Measurements from ENCODE around the gene MZT2A.
A peak's percentile ranks its signal among the peaks of the same experiment; 100 is the strongest.
"Not testable (repeated sequence)": the region's sequence is repeated elsewhere in the genome, so short reads cannot be mapped to it uniquely, and the experiment has no call there.

MZT2A gene

GRCh38 chr2:131490616-131491468, 1.4 kb downstream of the MZT2A start:
- DNase-seq = peak; percentile 27

GRCh38 chr2:131488306-131489205, 3.6 kb downstream of the MZT2A start:
- no peak for DNase-seq

- not testable (repeated sequence) for DNase-seq
Measured at GRCh38 chr2:131486201-131486902, 5.8 kb downstream of the MZT2A start.

- DNase-seq = not testable (repeated sequence)
Measured at GRCh38 chr2:131484906-131485460, 7.2 kb downstream of the MZT2A start.

- not testable (repeated sequence) for DNase-seq
Measured at GRCh38 chr2:131483981-131484820, 8.0 kb downstream of the MZT2A start.

GRCh38 chr2:131482506-131483155, 9.6 kb downstream of the MZT2A start:
- not testable (repeated sequence) for DNase-seq

- not testable (repeated sequence) for DNase-seq
Measured at GRCh38 chr2:131480351-131480750, 11.8 kb downstream of the MZT2A start.

- not testable (repeated sequence) for DNase-seq
Measured at GRCh38 chr2:131478850-131479461, 13.2 kb downstream of the MZT2A start.

- DNase-seq = not testable (repeated sequence)
Measured at GRCh38 chr2:131478074-131478849, 13.9 kb downstream of the MZT2A start.

GRCh38 chr2:131477227-131477626, 15.0 kb downstream of the MZT2A start:
- not testable (repeated sequence) for DNase-seq

GRCh38 chr2:131476363-131476762, 15.8 kb downstream of the MZT2A start:
- DNase-seq = not testable (repeated sequence)

GRCh38 chr2:131475831-131476230, 16.4 kb downstream of the MZT2A start, which contains the start of gene TUBA3D:
Gene TUBA3D, plus strand, starts transcription at chr2:131476119. Its CDS starts 81 bp downstream, at chr2:131476200.
- DNase-seq = no peak

GRCh38 chr2:131473266-131473665, 18.9 kb downstream of the MZT2A start:
- not testable (repeated sequence) for DNase-seq

- not testable (repeated sequence) for DNase-seq
Measured at GRCh38 chr2:131471624-131472023, 20.6 kb downstream of the MZT2A start.

GRCh38 chr2:131470944-131471343, 21.3 kb downstream of the MZT2A start:
- DNase-seq = not testable (repeated sequence)

- not testable (repeated sequence) for DNase-seq
Measured at GRCh38 chr2:131467722-131468121, 24.5 kb downstream of the MZT2A start.

GRCh38 chr2:131454914-131455313, 37.3 kb downstream of the MZT2A start:
- DNase-seq = not testable (repeated sequence)

- DNase-seq = not testable (repeated sequence)
Measured at GRCh38 chr2:131451265-131451949, 40.8 kb downstream of the MZT2A start.

- DNase-seq = not testable (repeated sequence)
Measured at GRCh38 chr2:131447981-131448380, 44.2 kb downstream of the MZT2A start.
